SK-N-SH (cell line): ENCODE results near the gene KIF12. TPM values are rescaled to one million over a fixed set of nuclear protein-coding genes. Genes with fewer than 3 reads are reported as not detected.

ENCODE experiments used
- CTCF ChIA-PET: fragments of 300-600, 350-600 bp; formaldehyde crosslinking; extraction: SDS; loops from one replicate; lab custom pipeline; 2021; lab: Yijun Ruan, JAX
- POLR2A ChIA-PET: fragments of 350-600 bp; sonication (Branson Sonifier 250); formaldehyde crosslinking; extraction: SDS; loops from one replicate; lab custom pipeline; 2020; ENCODE audit warnings: antibody characterized with exemption, inconsistent platforms; lab: Yijun Ruan, JAX
- DNase-seq: peaks from one replicate; pipeline ENCODE4 v3.0.0; 2012
- H2AFZ ChIP-seq: fragments of 200-600 bp; sonication (generic); 2 replicates; pipeline ENCODE4 v1.8.1; 2016; ENCODE audit warnings: antibody characterized with exemption, mild to moderate bottlenecking, low read depth
- H3F3A ChIP-seq: fragments of 200-600 bp; sonication (generic); replicated peaks from 2 replicates; pipeline ENCODE3; 2016; ENCODE audit warnings: antibody characterized with exemption, mild to moderate bottlenecking; ENCODE audit not compliant: insufficient read depth
- H3K27ac ChIP-seq, 2 experiments: fragments of 200-500 bp in 1 of 2; fragments of 200-600 bp in 1 of 2; sonication (Bioruptor generic) in 1 of 2; sonication (generic), shearing (Covaris generic) in 1 of 2; 2 replicates each; pipeline versions ENCODE4 v1.5.1 to v1.6.1; 2014 to 2016; ENCODE audit warnings: low read depth in 2 of 2, inconsistent platforms in 1 of 2, low read length in 1 of 2, mild to moderate bottlenecking in 1 of 2, mixed read lengths in 1 of 2
- H3K27me3 ChIP-seq: fragments of 200-600 bp; sonication (generic), shearing (Covaris generic); 2 replicates; pipeline ENCODE4 v1.6.1; 2016; ENCODE audit warnings: mixed run types; ENCODE audit not compliant: insufficient read depth
- H3K36me3 ChIP-seq, 2 experiments: fragments of 200-500 bp in 1 of 2; fragments of 200-600 bp in 1 of 2; sonication (Bioruptor generic) in 1 of 2; sonication (generic) in 1 of 2; replicated peaks in 1 of 2; 2 replicates each; pipeline versions ENCODE3 to v1.5.1; 2014 to 2016; ENCODE audit warnings: low read length in 1 of 2, mild to moderate bottlenecking in 1 of 2; ENCODE audit not compliant: insufficient read depth in 2 of 2, control insufficient read depth in 1 of 2
- H3K4me1 ChIP-seq, 2 experiments: fragments of 200-500 bp in 1 of 2; fragments of 200-600 bp in 1 of 2; sonication (Bioruptor generic) in 1 of 2; sonication (generic), shearing (Covaris generic) in 1 of 2; 2 replicates each; pipeline versions ENCODE4 v1.5.1 to v1.6.1; 2014 to 2016; ENCODE audit warnings: low read depth in 1 of 2, low read length in 1 of 2, mixed run types in 1 of 2; ENCODE audit not compliant: insufficient read depth in 2 of 2, control insufficient read depth in 1 of 2
- H3K4me2 ChIP-seq: fragments of 200-600 bp; sonication (generic), shearing (Covaris generic); 2 replicates; pipeline ENCODE4 v1.6.1; 2017; ENCODE audit warnings: mixed run types
- H3K4me3 ChIP-seq, 2 experiments: fragments of 200-500 bp in 1 of 2; fragments of 200-600 bp in 1 of 2; sonication (Bioruptor generic) in 1 of 2; sonication (generic), shearing (Covaris generic) in 1 of 2; 2 replicates each; pipeline versions ENCODE4 v1.5.1 to v1.8.1; 2014 to 2016; ENCODE audit warnings: low read depth in 2 of 2, inconsistent platforms in 1 of 2, low read length in 1 of 2, mild to moderate bottlenecking in 1 of 2, mixed read lengths in 1 of 2, moderate library complexity in 1 of 2
- H3K79me2 ChIP-seq: fragments of 200-600 bp; sonication (generic); 2 replicates; pipeline ENCODE4 v1.8.1; 2017; ENCODE audit warnings: mild to moderate bottlenecking; ENCODE audit not compliant: insufficient read depth
- H3K9ac ChIP-seq: fragments of 200-600 bp; sonication (generic); 2 replicates; pipeline ENCODE4 v1.6.1; 2017; ENCODE audit warnings: mixed run types
- H3K9me2 ChIP-seq: fragments of 200-600 bp; sonication (generic); 2 replicates; pipeline ENCODE4 v1.6.1; 2017; ENCODE audit warnings: mixed run types
- H3K9me3 ChIP-seq: fragments of 200-600 bp; sonication (generic); 2 replicates; pipeline ENCODE4 v1.6.1; 2017; ENCODE audit warnings: mixed run types, mild to moderate bottlenecking, moderate library complexity
- H4K20me1 ChIP-seq: fragments of 200-600 bp; sonication (generic); 2 replicates; pipeline ENCODE4 v1.6.1; 2017; ENCODE audit warnings: mild to moderate bottlenecking, mixed run types; ENCODE audit not compliant: insufficient read depth
- CHD2 ChIP-seq: fragments of 150-350 bp; IDR thresholded peaks from 2 replicates; pipeline ENCODE4 v1.6.1; 2018; ENCODE audit warnings: low read length; ENCODE audit not compliant: partially characterized antibody
- ELF1 ChIP-seq: IDR thresholded peaks from 2 replicates; pipeline ENCODE4 v1.4.0; 2012
- EP300 ChIP-seq, 2 experiments: IDR thresholded peaks; 2 replicates each; pipeline versions ENCODE4 v1.4.0 to v1.6.1; 2012; ENCODE audit warnings: borderline replicate concordance in 1 of 2, low read depth in 1 of 2, low read length in 1 of 2
- EZH2phosphoT487 ChIP-seq: fragments of 200-600 bp; sonication (generic); IDR thresholded peaks from 2 replicates; pipeline ENCODE4 v1.6.1; 2017; ENCODE audit warnings: low read depth, mixed run types, mild to moderate bottlenecking, antibody characterized with exemption, moderate library complexity, borderline replicate concordance
- FOSL2 ChIP-seq: IDR thresholded peaks from 2 replicates; pipeline ENCODE4 v1.4.0; 2012; ENCODE audit warnings: low read depth, mild to moderate bottlenecking, moderate library complexity, borderline replicate concordance
- FOXJ3 ChIP-seq: sonication (generic); formaldehyde crosslinking; IDR thresholded peaks from 2 replicates; pipeline ENCODE4 v1.5.1; 2020; ENCODE audit warnings: mild to moderate bottlenecking, missing genetic modification reagents
- IRF3 ChIP-seq: fragments of 150-350 bp; IDR thresholded peaks from 2 replicates; pipeline ENCODE4 v1.6.1; 2016; ENCODE audit warnings: mild to moderate bottlenecking, low read depth, low read length
- MAX ChIP-seq: IDR thresholded peaks from 2 replicates; pipeline ENCODE4 v1.4.0; 2012; ENCODE audit warnings: low read depth
- MXI1 ChIP-seq: IDR thresholded peaks from 2 replicates; pipeline ENCODE4 v1.6.1; 2012; ENCODE audit warnings: mild to moderate bottlenecking, low read depth, low read length, improper control_type of control experiment
- NFIC ChIP-seq: IDR thresholded peaks from 2 replicates; pipeline ENCODE4 v1.4.0; 2012; ENCODE audit warnings: borderline replicate concordance
- RAD21 ChIP-seq: IDR thresholded peaks from 2 replicates; pipeline ENCODE4 v1.6.1; 2012; ENCODE audit warnings: mild to moderate bottlenecking, low read length
- TAF1 ChIP-seq: IDR thresholded peaks from 2 replicates; pipeline ENCODE4 v1.6.1; 2012; ENCODE audit warnings: low read depth, mild to moderate bottlenecking, low read length, moderate library complexity, borderline replicate concordance
- TEAD4 ChIP-seq: IDR thresholded peaks from 2 replicates; pipeline ENCODE4 v1.4.0; 2012; ENCODE audit warnings: mild to moderate bottlenecking, borderline replicate concordance; ENCODE audit not compliant: insufficient read depth
- YY1 ChIP-seq: IDR thresholded peaks from 2 replicates; pipeline ENCODE4 v1.4.0; 2012; ENCODE audit warnings: low read depth, mild to moderate bottlenecking
- WGBS: methylation state at CpG from one replicate; pipeline ENCODE4 v1.1.6; 2017; ENCODE audit warnings: low lambda C conversion rate; 5-methylcytosine and 5-hydroxymethylcytosine counted together
- polyA plus RNA-seq, 3 experiments: library from polyadenylated mRNA; depleted of rRNA; stranded (reverse); fragments of >200 nt; gene quantifications; 2 replicates each; pipeline ENCODE4 v1.2.3, GENCODE V29; 2012
- TF ChIP-seq, protein P1 (sequence below): IDR thresholded peaks from 2 replicates; pipeline ENCODE4; 2012
- TF ChIP-seq, protein P2 (sequence below): fragments of 150-350 bp; IDR thresholded peaks from 2 replicates; pipeline ENCODE4 v1.6.1; 2017; ENCODE audit warnings: antibody characterized with exemption, low read length, low read depth, borderline replicate concordance

KIF12 gene
- polyA plus RNA-seq, 1 of the 3 experiments (the other 2 are of a cell fraction) = 0.35 TPM

DNA sequence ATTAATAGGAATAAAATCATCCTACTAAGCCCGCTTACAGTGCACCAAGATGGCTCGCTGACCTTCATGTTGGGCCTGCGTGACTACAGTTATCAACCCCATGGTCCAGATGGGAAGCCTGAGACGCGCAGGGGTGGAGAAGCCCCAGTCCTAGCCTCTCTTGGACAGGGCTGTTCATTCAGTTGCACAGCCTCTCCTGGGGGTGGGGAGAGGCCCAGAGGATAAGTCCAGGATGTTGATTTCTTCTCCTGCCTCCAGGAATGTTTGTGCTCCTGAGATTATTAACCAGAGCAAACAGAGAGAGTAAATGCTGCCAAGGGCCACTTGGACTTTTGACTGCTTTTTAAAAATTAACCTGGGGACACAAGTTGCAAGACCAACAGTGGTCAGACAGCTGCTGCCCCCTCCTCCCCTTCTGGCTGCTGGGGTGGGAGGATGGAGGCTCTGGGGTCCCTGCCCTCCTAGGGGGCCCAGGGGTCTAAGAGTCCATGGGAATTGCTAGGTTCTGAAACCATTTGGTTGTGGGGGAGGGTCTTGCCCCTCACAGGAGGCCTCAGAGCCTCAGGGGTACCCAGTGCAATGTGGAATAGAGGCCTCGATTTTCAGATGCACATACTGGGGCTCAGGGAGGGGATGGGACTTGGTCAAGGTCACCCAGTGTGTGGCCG, 18.2 kb downstream of the KIF12 start (continued):
- TF ChIP-seq, protein P1, sequence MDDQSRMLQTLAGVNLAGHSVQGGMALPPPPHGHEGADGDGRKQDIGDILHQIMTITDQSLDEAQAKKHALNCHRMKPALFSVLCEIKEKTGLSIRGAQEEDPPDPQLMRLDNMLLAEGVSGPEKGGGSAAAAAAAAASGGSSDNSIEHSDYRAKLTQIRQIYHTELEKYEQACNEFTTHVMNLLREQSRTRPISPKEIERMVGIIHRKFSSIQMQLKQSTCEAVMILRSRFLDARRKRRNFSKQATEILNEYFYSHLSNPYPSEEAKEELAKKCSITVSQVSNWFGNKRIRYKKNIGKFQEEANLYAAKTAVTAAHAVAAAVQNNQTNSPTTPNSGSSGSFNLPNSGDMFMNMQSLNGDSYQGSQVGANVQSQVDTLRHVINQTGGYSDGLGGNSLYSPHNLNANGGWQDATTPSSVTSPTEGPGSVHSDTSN = no peak
- TF ChIP-seq MAX = no peak
- TF ChIP-seq RAD21 = no peak
- no peak for TF ChIP-seq YY1

- TF ChIP-seq IRF3 = no peak
- no peak for TF ChIP-seq FOSL2
- TF ChIP-seq TAF1 = no peak
- TF ChIP-seq NFIC = no peak
- no peak for TF ChIP-seq YY1
- no peak for TF ChIP-seq CHD2
- no peak for TF ChIP-seq TEAD4
- TF ChIP-seq, protein P1 = no peak
- TF ChIP-seq EZH2phosphoT487 = no peak
- TF ChIP-seq ELF1 = no peak
- TF ChIP-seq, protein P2, sequence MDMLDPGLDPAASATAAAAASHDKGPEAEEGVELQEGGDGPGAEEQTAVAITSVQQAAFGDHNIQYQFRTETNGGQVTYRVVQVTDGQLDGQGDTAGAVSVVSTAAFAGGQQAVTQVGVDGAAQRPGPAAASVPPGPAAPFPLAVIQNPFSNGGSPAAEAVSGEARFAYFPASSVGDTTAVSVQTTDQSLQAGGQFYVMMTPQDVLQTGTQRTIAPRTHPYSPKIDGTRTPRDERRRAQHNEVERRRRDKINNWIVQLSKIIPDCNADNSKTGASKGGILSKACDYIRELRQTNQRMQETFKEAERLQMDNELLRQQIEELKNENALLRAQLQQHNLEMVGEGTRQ = no peak
- no peak for TF ChIP-seq EP300 (IDR thresholded peaks at IDR 0.05; ENCODE audit: borderline replicate concordance in 1 of 2, low read depth in 1 of 2, low read length in 1 of 2)
- TF ChIP-seq MXI1 = no peak
- TF ChIP-seq FOXJ3 (CRISPR knock-in tag) = no peak
- CTCF ChIA-PET = interaction anchor here (1.4 to 4.3 kb wide), 4 partner anchors 191 to 343 kb away, joined by 4 to 51 read pairs (median 22); no protein-coding TSS in a partner anchor
- POLR2A ChIA-PET = no interaction called here
Observed at GRCh38 chr9:114080195-114080772, 18.8 kb downstream of the KIF12 start.

More at GRCh38 chr9:114080195-114080772, 18.8 kb downstream of the KIF12 start:
- H2AFZ ChIP-seq = no peak overlapping the region
- no peak overlapping the region for H3K4me3 ChIP-seq
- peaks cover 4% of the 10 kb centered on the region; the same call in 1 of the 2 replicates for H3K27me3 ChIP-seq
- no peaks in the 10 kb centered on the region for H3K9me3 ChIP-seq
- no peak overlapping the region for H3K27ac ChIP-seq
- no peaks in the 10 kb centered on the region for H3K36me3 ChIP-seq
- DNase-seq = no peak
- 55% methylated on average over 5 of the region's 5 CpGs for WGBS
- no peaks in the 10 kb centered on the region; a peak in 1 of 4 replicates for H3K4me1 ChIP-seq
- no peak overlapping the region for H3K9ac ChIP-seq
- H3K79me2 ChIP-seq = no peaks in the 10 kb centered on the region
- no peaks in the 10 kb centered on the region for H4K20me1 ChIP-seq
- no peak overlapping the region for H3K4me2 ChIP-seq
- H3F3A ChIP-seq = no peaks in the 10 kb centered on the region
- no peaks in the 10 kb centered on the region for H3K9me2 ChIP-seq
